GM12892 (cell line): ENCODE measurements around the gene ALDH9A1.

Experiments
- POLR2A ChIP-seq: IDR thresholded peaks from 2 replicates; pipeline ENCODE4 v1.6.1; 2011; ENCODE audit warnings: low read depth, low read length, control low read depth
- POLR2AphosphoS5 ChIP-seq: IDR thresholded peaks from 2 replicates; pipeline ENCODE4 v1.6.1; 2011; ENCODE audit warnings: low read depth, low read length, control low read depth
- TAF1 ChIP-seq: IDR thresholded peaks from 2 replicates; pipeline ENCODE4 v1.6.1; 2011; ENCODE audit warnings: low read depth, mild to moderate bottlenecking, control low read depth, low read length, borderline replicate concordance

GRCh38 chr1:165666152-165666825, 32.1 kb downstream of the ALDH9A1 start:
- TF ChIP-seq POLR2AphosphoS5 (no peak), POLR2A (no peak), TAF1 (no peak)
